NCI-H2029 (cell line): ENCODE measurements around the gene MMD.
"Not testable (repeated sequence)": the region's sequence is repeated elsewhere in the genome, so short reads cannot be mapped to it uniquely, and the experiment has no call there.

Experiments used
- DNase-seq: peaks from one replicate; lab custom pipeline; 2025; lab: John Stamatoyannopoulos, UW

Gene MMD

GRCh38 chr17:55444471-55445441 is 23.1 kb upstream of the MMD start:
- no peak for DNase-seq

GRCh38 chr17:55443904-55444303 is 22.3 kb upstream of the MMD start:
- no peak for DNase-seq

- DNase-seq: no peak
Observed at GRCh38 chr17:55442953-55443683, 21.5 kb upstream of the MMD start.

- no peak for DNase-seq
Observed at GRCh38 chr17:55442462-55442861, 20.8 kb upstream of the MMD start.

GRCh38 chr17:55441544-55441943 is 19.9 kb upstream of the MMD start:
- peak; percentile 3 for DNase-seq

GRCh38 chr17:55440391-55440790 is 18.8 kb upstream of the MMD start:
- DNase-seq: no peak

- no peak for DNase-seq
Observed at GRCh38 chr17:55437159-55437605, 15.5 kb upstream of the MMD start.

- DNase-seq: no peak
Observed at GRCh38 chr17:55436224-55437158, 14.9 kb upstream of the MMD start.

- DNase-seq: no peak
Observed at GRCh38 chr17:55435408-55435807, 13.8 kb upstream of the MMD start.

- DNase-seq: no peak
Observed at GRCh38 chr17:55434721-55435120, 13.1 kb upstream of the MMD start.

GRCh38 chr17:55433629-55434422 is 12.2 kb upstream of the MMD start:
- peak; percentile 6 for DNase-seq

- no peak for DNase-seq
Observed at GRCh38 chr17:55433029-55433628, 11.5 kb upstream of the MMD start.

GRCh38 chr17:55432358-55433028 is 10.9 kb upstream of the MMD start:
- no peak for DNase-seq

- not testable (repeated sequence) for DNase-seq
Observed at GRCh38 chr17:55431914-55432313, 10.3 kb upstream of the MMD start.

GRCh38 chr17:55430541-55431288 is 9.1 kb upstream of the MMD start:
- DNase-seq: no peak

GRCh38 chr17:55427587-55427882 is 5.9 kb upstream of the MMD start:
- DNase-seq: no peak

GRCh38 chr17:55426851-55427586 is 5.4 kb upstream of the MMD start:
- no peak for DNase-seq

GRCh38 chr17:55424893-55425540 is 3.4 kb upstream of the MMD start:
- no peak for DNase-seq
